Activated effector memory CD4-positive, alpha-beta T cell treated with Interleukin-2 at 50 U/mL for 16 hours (primary cell): ENCODE measurements around the gene MACROD1.

ENCODE experiments used
- DNase-seq: peaks from one replicate; pipeline ENCODE4 v3.0.0-alpha.2; 2020

Gene MACROD1

DNA sequence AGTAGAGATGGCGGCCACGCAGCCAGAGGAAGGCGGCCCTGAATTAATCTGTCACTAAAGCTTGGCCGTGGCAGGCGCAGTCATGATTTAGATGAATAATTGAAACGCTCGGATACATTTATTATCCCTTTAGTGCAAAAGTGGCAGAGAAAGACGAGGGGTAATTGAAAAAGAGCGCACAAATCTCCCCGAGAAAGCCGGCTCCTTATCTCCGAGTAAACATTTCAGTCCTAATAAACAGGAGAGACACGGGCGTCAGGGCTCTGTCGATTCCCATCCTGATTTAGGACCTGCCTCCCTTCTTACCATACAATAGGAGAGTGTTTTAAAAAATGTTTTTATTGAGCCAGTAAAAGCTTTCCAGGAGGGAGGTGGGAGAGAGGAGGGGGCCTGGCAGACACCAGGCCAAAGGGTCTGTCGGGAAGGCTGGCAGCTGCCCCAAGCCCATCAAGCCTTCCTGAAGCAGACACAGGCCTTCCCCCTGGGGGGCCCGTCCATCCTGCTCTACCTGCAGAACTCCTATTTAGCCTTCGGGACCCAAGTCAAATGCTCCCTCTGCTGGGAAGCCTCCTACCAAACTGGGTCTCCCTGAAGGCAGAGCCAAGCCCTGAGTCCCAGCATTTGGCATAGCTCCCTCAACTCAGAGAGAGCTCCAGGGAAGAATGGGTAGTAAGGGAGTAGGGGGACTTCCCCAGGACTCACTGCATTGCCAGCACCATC is 156.8 kb downstream of the MACROD1 start:
- DNase-seq: no peak

DNA sequence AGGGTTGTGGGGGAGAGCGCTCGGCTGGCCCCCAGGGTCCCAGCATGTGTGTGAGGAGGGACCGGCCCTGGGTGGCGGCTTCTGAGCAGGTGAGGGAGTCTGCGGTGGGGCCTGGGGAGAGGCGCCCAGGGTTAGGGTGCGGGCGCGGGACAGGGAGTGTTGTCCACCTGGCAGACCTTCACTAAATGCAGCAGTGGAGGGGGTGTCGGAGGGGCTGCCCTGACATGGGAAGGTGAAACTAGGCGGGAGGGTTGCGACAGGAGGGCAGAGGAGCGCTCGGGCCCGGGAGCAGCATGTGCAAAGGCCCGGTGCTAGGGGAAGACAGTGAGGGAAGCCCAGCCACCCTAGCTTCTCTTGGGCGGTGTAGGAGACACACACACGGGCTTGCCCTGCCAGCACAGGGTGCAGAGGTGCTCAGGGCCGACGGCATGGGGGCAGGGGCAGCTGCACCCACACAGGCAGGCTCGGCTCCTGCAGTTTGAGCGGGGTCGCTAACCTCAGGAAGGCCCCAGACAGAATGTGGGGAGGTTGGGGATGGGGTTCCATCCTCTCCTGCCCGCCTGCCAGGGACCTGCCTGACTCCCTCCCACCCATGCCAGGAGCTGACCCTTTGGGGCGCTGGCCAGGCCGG is 157.5 kb downstream of the MACROD1 start:
- no peak for DNase-seq

DNA sequence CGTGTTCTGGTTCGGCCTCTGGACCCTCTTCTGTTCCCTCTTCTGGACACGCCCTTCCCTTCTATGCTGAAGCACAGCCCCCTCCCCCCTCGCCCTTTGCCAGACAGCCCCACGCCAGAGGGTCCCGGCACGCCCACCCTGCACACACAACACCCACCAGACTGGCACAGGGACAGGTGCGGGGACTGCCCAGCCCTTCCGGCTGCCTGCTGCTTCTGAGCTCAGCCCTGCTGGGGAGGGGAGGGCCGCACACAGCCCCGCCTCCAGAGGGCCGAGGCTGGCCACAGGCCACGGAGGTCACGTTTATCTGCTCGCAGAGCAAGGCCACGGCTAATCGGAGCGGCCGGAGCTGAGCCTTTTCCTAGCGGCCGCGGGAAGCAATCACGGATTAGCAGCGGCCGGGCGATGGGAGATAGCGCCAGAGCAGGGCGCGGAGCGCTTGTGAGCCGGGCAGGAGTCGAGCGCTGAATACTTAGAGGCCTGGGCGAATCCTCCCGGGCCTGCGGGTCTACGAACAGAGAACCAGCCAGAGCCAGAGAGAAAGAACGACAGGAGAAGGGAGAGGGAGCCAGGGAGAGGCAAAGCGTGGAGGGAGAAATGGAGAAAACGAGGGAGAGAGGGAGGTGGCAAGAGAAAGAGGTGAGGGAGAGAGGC is 158.2 kb downstream of the MACROD1 start:
- DNase-seq: no peak

GRCh38 chr11:64007160-64007628 is 158.7 kb downstream of the MACROD1 start:
- DNase-seq: no peak

- no peak for DNase-seq
Measured at GRCh38 chr11:64006398-64006797, 159.5 kb downstream of the MACROD1 start.

GRCh38 chr11:64005691-64006090 is 160.2 kb downstream of the MACROD1 start:
- no peak for DNase-seq

GRCh38 chr11:64004590-64004984 is 161.3 kb downstream of the MACROD1 start:
- DNase-seq: no peak

DNA sequence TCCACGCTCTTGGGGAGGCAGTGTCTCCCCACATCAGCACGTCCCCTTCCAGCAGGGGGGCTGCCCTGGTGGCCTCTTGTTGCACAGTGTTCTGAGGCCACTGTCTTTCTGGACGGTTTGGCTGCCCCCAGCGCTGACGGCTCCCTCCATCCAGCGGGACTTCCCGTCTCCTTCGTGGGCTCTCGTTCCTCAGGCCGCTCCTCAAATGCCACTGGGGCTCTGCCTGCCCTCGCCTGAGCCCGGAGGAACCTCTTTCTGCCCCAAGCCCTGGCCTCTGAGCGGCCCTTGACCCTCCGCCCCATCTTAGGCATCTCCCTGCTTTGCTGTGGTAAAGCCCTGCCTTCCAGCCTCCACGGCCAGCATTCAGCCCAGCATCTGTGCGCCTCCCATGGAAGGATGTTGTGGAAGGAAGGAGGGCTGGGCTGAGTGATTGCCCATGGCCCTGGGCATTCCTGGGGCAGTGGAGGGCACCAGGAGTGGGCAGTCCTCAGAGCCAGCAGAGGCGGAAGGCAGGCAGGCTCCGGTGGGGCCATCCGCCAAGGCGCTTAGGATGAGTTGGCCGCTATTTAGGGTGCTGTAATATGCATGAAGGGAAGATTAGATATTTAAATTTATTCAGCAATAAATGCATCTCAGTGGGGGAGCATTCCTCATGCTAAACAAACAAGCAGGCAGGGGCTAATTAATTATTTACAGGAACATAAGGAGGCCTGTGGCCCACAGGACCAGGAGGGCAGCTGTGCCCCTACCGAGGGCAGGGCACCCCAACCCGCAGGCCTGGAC is 161.9 kb downstream of the MACROD1 start:
- DNase-seq: no peak

DNA sequence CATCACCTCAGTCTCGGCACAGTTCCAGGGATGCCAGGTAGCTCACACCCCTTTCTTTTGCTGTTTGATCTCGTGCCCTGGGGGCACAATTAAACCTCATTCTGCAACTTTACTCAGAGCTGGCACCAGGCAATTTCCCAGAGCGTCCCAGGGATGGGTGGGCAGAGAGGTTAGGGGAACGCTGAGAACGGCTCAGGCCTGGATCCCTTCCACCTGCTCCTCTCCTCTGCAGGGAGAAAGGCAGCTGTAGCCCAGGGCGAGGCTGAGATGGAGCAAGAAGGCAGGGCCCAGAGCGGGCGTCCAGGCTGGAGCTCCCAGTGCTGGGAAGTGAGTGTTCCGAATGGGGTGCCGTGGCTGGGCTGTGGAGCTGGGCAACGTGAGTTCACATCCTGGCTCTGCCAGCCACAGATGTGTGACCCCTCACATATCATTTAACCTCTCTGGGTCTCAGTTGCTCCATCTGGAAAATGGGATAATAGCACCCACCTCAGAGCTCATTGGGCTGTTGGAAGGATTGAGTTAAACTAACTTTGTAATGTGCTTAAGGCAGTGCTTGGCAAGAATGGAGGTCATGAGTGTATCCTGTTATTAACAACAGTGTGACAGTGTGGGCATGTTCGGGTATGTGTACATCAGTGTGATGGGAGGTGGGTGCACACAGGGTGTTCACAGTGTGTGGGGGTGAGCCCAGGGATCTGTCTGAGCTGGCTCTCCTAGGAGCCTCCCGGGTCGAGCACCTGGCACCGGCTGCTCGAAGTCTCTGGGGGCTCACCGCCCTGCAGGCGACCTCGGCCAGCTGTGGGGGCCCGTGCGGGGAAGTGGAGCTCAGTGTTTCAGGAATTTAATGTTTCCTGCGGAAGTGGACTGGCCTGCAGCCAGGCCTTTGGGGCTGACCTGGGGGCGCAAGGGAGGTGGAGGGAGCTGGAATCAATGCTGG is 164.2 kb downstream of the MACROD1 start:
- no peak for DNase-seq

- no peak for DNase-seq
Measured at GRCh38 chr11:64000740-64001483, 165.0 kb downstream of the MACROD1 start.

GRCh38 chr11:64000026-64000739 is 165.7 kb downstream of the MACROD1 start:
- peak; percentile 61 for DNase-seq

GRCh38 chr11:63999349-64000025 is 166.4 kb downstream of the MACROD1 start:
- peak; percentile 54 for DNase-seq

- DNase-seq: no peak
Measured at GRCh38 chr11:63998558-63999348, 167.2 kb downstream of the MACROD1 start.

DNA sequence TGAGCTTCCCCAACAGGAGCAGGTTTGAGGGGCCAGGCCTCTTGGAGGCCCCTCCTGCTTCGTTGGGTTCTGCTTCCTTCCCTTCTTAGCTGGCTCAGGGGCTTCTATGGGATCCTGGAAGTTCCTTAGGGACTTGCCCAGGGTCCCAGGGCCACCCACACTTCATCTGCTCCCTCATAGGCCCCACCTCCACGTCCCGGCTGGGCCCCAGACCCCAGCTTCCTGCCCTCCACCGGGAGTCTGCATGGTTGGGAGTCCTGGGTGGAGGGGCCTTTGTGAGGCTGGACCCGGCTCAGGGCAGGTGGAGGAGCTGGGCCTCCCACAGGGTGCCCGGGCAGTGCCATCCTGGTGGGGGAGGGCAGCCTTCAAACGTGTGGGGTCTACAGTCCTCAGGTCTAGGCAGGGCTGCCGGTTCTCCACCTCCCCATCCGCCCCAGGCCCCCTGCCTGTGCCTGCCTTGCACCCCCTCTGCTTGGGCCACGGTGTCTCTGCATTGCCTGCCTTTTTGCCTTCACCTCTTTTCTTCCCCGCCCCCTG is 168.0 kb downstream of the MACROD1 start:
- DNase-seq: no peak

DNA sequence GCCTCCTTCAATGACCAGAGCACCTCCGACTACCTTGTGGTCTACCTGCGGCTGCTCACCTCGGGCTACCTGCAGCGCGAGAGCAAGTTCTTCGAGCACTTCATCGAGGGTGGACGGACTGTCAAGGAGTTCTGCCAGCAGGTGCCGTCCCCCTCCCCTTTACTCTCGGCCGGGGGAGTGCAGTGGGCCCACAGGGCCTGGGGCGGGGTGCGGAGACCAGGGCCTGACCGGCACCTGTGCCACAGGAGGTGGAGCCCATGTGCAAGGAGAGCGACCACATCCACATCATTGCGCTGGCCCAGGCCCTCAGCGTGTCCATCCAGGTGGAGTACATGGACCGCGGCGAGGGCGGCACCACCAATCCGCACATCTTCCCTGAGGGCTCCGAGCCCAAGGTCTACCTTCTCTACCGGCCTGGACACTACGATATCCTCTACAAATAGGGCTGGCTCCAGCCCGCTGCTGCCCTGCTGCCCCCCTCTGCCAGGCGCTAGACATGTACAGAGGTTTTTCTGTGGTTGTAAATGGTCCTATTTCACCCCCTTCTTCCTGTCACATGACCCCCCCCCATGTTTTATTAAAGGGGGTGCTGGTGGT is 168.7 kb downstream of the MACROD1 start:
- DNase-seq: no peak

GRCh38 chr11:63996512-63996911 is 169.4 kb downstream of the MACROD1 start:
- DNase-seq: no peak

DNA sequence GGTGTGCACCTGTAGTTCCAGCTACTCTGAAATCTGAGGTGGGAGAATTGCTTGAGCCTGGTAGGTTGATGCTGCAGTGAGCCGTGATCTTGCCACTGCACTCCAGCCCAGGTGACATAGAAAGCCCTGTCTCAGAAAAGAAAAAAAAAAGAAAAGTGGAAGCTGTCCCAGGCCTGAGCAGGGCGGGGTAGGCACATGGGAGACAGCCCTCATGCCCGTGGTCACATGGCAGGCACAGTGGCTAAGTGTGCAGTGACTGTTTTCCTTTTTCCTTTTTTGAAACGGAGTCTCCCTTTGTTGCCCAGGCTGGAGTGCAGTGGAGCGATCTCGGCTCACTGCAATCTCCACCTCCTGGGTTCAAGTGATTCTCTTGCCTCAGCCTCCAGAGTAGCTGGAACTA is 171.9 kb downstream of the MACROD1 start:
- DNase-seq: no peak

- no peak for DNase-seq
Measured at GRCh38 chr11:63993100-63993499, 172.8 kb downstream of the MACROD1 start.
